Adipocyte (in vitro differentiated cells): ENCODE results near the gene FKBP14.
"Not testable (repeated sequence)": the region's sequence is repeated elsewhere in the genome, so short reads cannot be mapped to it uniquely, and the experiment has no call there.

Source experiments
- DNase-seq: peaks from one replicate; pipeline ENCODE4 v3.0.0-alpha.2; 2015; ENCODE audit warnings: low read depth
- H3K27me3 ChIP-seq: replicated peaks from 2 replicates; pipeline ENCODE4 v1.7.0; 2013; ENCODE audit warnings: mild to moderate bottlenecking, low read length, moderate library complexity; ENCODE audit not compliant: control insufficient read depth, insufficient read depth
- H3K36me3 ChIP-seq: 2 replicates; pipeline ENCODE4 v1.7.0; 2013; ENCODE audit warnings: low read length, mild to moderate bottlenecking, moderate library complexity; ENCODE audit not compliant: control insufficient read depth, insufficient read depth, severe bottlenecking
- H3K4me1 ChIP-seq: 2 replicates; pipeline ENCODE4 v1.7.0; 2013; ENCODE audit warnings: mild to moderate bottlenecking, low read length, moderate library complexity; ENCODE audit not compliant: control insufficient read depth, insufficient read depth
- H3K4me3 ChIP-seq: 2 replicates; pipeline ENCODE4 v1.7.0; 2013; ENCODE audit warnings: mild to moderate bottlenecking, low read length, moderate library complexity
- H3K9ac ChIP-seq: 2 replicates; pipeline ENCODE4 v1.7.0; 2013; ENCODE audit warnings: mild to moderate bottlenecking, low read length, moderate library complexity
- H3K9me3 ChIP-seq: 2 replicates; pipeline ENCODE4 v1.7.0; 2013; ENCODE audit warnings: mild to moderate bottlenecking, low read length, moderate library complexity; ENCODE audit not compliant: control insufficient read depth

FKBP14 gene

GRCh38 chr7:30026229-30027064 lies at the start of gene FKBP14:
FKBP14 (minus strand) TSS chr7:30026702; CDS start chr7:30026508, 194 bp downstream.
- Histone ChIP-seq H3K9me3 (no peaks in the 10 kb centered on the region), H3K4me1 (peaks cover 30% of the 10 kb centered on the region), H3K4me3 (peak within 1 kb of the TSS; percentile 89), H3K36me3 (no peaks in the 10 kb centered on the region), H3K9ac (peak within 1 kb of the TSS; percentile 89), H3K27me3 (no peaks in the 10 kb centered on the region)
- peak; percentile 99 for DNase-seq

DNA sequence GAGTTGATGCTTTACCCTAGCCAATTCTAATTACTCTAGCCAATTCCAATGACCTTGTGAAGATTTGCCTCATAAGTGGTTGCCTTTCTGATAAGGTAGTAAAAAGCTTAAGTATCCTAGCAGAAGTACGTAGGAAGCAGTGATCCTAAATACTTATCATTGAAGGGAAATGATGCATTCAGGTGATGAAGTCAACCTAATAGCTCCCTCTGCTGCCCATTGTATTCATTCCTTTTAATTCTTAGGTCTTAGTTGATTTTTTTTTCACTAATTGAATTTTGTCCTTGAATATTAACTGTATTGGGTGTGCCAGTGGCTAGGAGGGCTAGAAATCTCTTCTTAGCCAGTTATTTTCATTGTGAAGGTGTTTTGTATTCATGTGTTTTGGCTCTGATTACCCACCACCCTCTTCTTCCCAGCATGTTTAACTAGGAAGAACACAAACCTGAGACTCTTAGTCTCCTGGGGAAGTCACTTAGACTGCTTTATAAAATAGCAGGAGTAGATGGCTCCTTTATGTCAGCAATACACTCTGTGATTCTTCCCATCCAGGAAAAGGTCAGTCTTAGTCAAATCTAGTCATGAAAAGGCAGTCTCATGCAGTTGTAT lies 48.0 kb upstream of the FKBP14 start:
- peak; percentile 63 for DNase-seq
- Histone ChIP-seq H3K36me3 (peaks cover 12% of the 10 kb centered on the region), H3K4me1 (peaks cover 1% of the 10 kb centered on the region)

DNA sequence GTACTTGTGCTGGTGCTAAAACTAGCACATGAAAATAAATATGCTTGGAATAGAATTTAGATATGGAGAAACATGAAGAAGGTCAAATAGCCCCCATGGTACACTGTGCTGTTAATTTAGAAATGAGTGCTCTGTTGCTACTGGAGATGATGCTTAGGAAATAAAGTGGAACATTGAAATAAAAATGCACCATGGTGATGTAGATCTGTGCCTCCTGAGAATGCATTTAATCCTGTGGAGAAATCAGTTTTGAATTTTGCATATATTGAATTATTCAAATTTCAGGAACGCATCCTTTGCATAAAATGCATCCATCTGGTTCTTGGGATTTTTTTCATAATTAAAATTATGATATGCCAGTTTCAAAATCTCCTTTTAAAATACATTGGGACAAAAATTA lies 46.2 kb upstream of the FKBP14 start:
- peaks cover 9% of the 10 kb centered on the region for H3K36me3 ChIP-seq
- H3K9me3 ChIP-seq: no peaks in the 10 kb centered on the region
- H3K4me1 ChIP-seq: peaks cover 18% of the 10 kb centered on the region
- DNase-seq: no peak
- no peak overlapping the region for H3K9ac ChIP-seq
- H3K4me3 ChIP-seq: no peak overlapping the region
- H3K27me3 ChIP-seq: no peaks in the 10 kb centered on the region

More for the DNA sequence above, 48.0 kb upstream of the FKBP14 start:
- Histone ChIP-seq H3K4me3 (no peak overlapping the region), H3K9me3 (no peaks in the 10 kb centered on the region), H3K27me3 (no peaks in the 10 kb centered on the region), H3K9ac (no peak overlapping the region)

- H3K36me3 ChIP-seq: peaks cover 9% of the 10 kb centered on the region
- H3K4me3 ChIP-seq: no peak overlapping the region
- H3K9ac ChIP-seq: no peak overlapping the region
- no peaks in the 10 kb centered on the region for H3K27me3 ChIP-seq
- H3K9me3 ChIP-seq: no peaks in the 10 kb centered on the region
- no peak for DNase-seq
- H3K4me1 ChIP-seq: peaks cover 20% of the 10 kb centered on the region
These were observed 43.5 kb upstream of the FKBP14 start for GRCh38 chr7:30070052-30070451.

- Histone ChIP-seq H3K36me3 (peaks cover 9% of the 10 kb centered on the region), H3K4me1 (peaks cover 20% of the 10 kb centered on the region), H3K9ac (no peak overlapping the region), H3K9me3 (no peaks in the 10 kb centered on the region), H3K27me3 (no peaks in the 10 kb centered on the region), H3K4me3 (no peak overlapping the region)
- DNase-seq: no peak
These were observed 42.8 kb upstream of the FKBP14 start for GRCh38 chr7:30069096-30069867.

- Histone ChIP-seq H3K4me3 (no peak overlapping the region), H3K36me3 (peaks cover 20% of the 10 kb centered on the region), H3K4me1 (peaks cover 20% of the 10 kb centered on the region), H3K9ac (no peak overlapping the region), H3K27me3 (no peaks in the 10 kb centered on the region), H3K9me3 (no peaks in the 10 kb centered on the region)
- peak; percentile 86 for DNase-seq
These were observed 41.6 kb upstream of the FKBP14 start for GRCh38 chr7:30068117-30068516.

DNA sequence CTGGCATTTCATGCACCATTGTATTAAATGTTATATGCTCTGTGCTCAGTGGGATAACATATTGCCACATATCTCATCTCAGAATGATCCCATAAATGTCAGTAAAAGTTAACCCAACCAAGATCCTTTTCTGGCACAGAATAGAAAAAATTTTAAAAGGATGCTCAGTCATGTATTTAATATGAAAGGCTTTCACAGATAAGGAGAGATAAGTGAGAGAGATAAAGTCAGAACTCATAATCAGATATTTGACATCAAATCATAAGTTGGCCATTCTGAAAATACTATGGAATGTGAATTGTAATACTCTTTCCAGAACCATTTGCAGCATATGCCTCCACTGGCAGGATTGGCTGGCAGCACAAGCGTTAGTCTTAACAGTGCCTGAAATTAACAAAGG lies 40.2 kb upstream of the FKBP14 start:
- Histone ChIP-seq H3K27me3 (no peaks in the 10 kb centered on the region), H3K9me3 (no peaks in the 10 kb centered on the region), H3K4me1 (peaks cover 20% of the 10 kb centered on the region), H3K36me3 (peaks cover 24% of the 10 kb centered on the region), H3K4me3 (no peak overlapping the region), H3K9ac (no peak overlapping the region)
- DNase-seq: no peak

DNA sequence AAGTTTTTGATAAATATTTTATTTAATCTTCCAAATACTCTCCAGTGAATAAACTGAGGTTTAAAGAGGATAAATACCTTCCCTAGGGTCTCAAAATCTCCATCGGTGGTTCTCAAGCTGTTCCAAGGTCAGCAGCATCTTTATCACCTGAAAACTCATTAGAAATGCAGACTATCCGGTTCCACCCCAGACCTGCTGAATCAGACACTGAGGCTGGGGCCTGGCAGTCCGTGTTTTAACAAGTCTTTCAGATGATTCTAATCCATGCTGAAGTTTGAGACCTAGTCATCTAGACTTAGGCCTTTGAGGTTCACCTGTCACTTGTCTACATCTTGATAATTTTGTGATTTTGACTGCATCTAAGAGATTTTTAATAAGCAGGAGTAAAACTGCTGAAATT lies 39.2 kb upstream of the FKBP14 start:
- H3K9me3 ChIP-seq: no peaks in the 10 kb centered on the region
- no peak overlapping the region for H3K9ac ChIP-seq
- H3K36me3 ChIP-seq: peaks cover 16% of the 10 kb centered on the region
- peaks cover 20% of the 10 kb centered on the region for H3K4me1 ChIP-seq
- H3K27me3 ChIP-seq: no peaks in the 10 kb centered on the region
- no peak for DNase-seq
- H3K4me3 ChIP-seq: no peak overlapping the region

DNA sequence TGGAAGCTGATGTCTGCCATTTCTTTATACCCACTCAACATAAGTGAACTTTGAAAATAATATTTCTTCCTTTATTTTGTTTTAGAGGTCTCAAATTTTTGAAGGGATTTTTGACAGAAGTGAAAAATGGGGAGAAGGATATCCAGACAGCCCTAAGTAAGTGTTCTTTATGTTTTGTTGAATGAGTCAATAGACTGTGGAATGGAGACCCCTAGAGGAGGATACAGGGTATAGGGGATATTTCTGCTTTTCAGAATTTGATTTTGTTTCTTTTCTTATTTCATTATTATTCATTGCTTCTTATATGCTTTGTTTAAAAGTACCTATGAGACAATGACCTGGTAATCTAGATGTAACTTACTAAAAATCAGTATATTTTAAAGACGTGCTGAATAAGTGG lies 36.1 kb upstream of the FKBP14 start:
- Histone ChIP-seq H3K27me3 (no peaks in the 10 kb centered on the region), H3K9ac (no peak overlapping the region), H3K4me3 (no peak overlapping the region), H3K36me3 (peaks cover 15% of the 10 kb centered on the region), H3K4me1 (peaks cover 2% of the 10 kb centered on the region), H3K9me3 (no peaks in the 10 kb centered on the region)
- peak; percentile 77 for DNase-seq

DNA sequence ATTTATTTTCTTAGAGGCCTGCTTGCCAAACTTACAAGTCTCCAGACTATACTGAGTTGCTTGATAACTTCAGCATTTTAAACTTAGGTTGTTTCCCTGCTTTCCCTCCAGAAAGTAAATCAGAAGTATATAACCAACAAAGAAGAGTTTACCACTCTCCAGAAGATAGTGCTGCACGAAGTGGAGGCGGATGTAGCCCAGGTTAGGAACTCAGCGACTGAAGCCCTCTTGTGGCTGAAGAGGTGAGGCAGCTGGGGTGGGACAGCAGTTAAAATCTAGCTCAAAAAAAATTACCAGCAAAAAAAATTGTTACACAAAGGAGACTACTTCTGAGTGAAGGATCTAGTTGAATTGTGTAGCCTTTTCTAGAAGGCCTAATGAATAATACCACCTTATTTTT lies 35.3 kb upstream of the FKBP14 start:
- H3K9me3 ChIP-seq, H3K9ac ChIP-seq, H3K27me3 ChIP-seq, H3K4me1 ChIP-seq, H3K4me3 ChIP-seq: not testable (repeated sequence)
- DNase-seq: peak; percentile 50
- peaks cover 15% of the 10 kb centered on the region for H3K36me3 ChIP-seq

GRCh38 chr7:30057741-30058140 lies 31.2 kb upstream of the FKBP14 start:
- no peak for DNase-seq
- Histone ChIP-seq H3K27me3 (no peaks in the 10 kb centered on the region), H3K9ac (no peak overlapping the region), H3K4me1 (peaks cover 4% of the 10 kb centered on the region), H3K36me3 (peaks cover 21% of the 10 kb centered on the region), H3K4me3 (no peak overlapping the region), H3K9me3 (no peaks in the 10 kb centered on the region)
